H9 (cell line): ENCODE results near the gene SPTAN1. TPM values are rescaled to one million over a fixed set of nuclear protein-coding genes. Genes with fewer than 3 reads are reported as not detected.

Experiments used
- DNase-seq: peaks from one replicate; pipeline ENCODE4 v3.0.0-alpha.2; 2017
- H2AFZ ChIP-seq: one replicate; pipeline ENCODE4 v1.6.1; 2013; ENCODE audit warnings: mild to moderate bottlenecking, low read length, control low read depth, moderate library complexity
- H2AK5ac ChIP-seq: 2 replicates; pipeline ENCODE4 v1.6.1; 2013; ENCODE audit warnings: low read length, control low read depth, mixed read lengths; ENCODE audit not compliant: insufficient read length
- H2BK120ac ChIP-seq: one replicate; pipeline ENCODE4 v1.6.1; 2013; ENCODE audit warnings: low read depth, mild to moderate bottlenecking, low read length, control low read depth, inconsistent platforms; ENCODE audit not compliant: poor library complexity, severe bottlenecking
- H2BK12ac ChIP-seq: 2 replicates; pipeline ENCODE4 v1.6.1; 2013; ENCODE audit warnings: low read length, control low read depth, mixed read lengths, low read depth; ENCODE audit not compliant: insufficient read length
- H2BK15ac ChIP-seq: 2 replicates; pipeline ENCODE4 v1.6.1; 2013; ENCODE audit warnings: low read depth, low read length, control low read depth
- H2BK20ac ChIP-seq: one replicate; pipeline ENCODE4 v1.6.1; 2013; ENCODE audit warnings: low read depth, mild to moderate bottlenecking, low read length, control low read depth, inconsistent platforms; ENCODE audit not compliant: poor library complexity, severe bottlenecking
- H2BK5ac ChIP-seq: 2 replicates; pipeline ENCODE4 v1.6.1; 2013; ENCODE audit warnings: low read length, control low read depth, mixed read lengths; ENCODE audit not compliant: insufficient read length
- H3K14ac ChIP-seq: 2 replicates; pipeline ENCODE4 v1.6.1; 2013; ENCODE audit warnings: low read length, control low read depth; ENCODE audit not compliant: insufficient read depth
- H3K18ac ChIP-seq: 2 replicates; pipeline ENCODE4 v1.6.1; 2013; ENCODE audit warnings: low read depth, mild to moderate bottlenecking, mixed read lengths, low read length, control low read depth; ENCODE audit not compliant: insufficient read length
- H3K23ac ChIP-seq: 2 replicates; pipeline ENCODE4 v1.6.1; 2013; ENCODE audit warnings: low read length, control low read depth, mixed read lengths, low read depth; ENCODE audit not compliant: insufficient read length
- H3K23me2 ChIP-seq: 2 replicates; pipeline ENCODE4 v1.6.1; 2013; ENCODE audit warnings: low read depth, mild to moderate bottlenecking, mixed read lengths, low read length, control low read depth; ENCODE audit not compliant: insufficient read length, poor library complexity, severe bottlenecking
- H3K27ac ChIP-seq: 2 replicates; pipeline ENCODE4 v1.5.1; 2013; ENCODE audit warnings: low read length, control low read depth, mixed read lengths, low read depth; ENCODE audit not compliant: insufficient read length
- H3K27me3 ChIP-seq: 2 replicates; pipeline ENCODE4 v1.6.1; 2013; ENCODE audit warnings: low read length, control low read depth, inconsistent platforms; ENCODE audit not compliant: insufficient read depth
- H3K4ac ChIP-seq: 2 replicates; pipeline ENCODE4 v1.6.1; 2013; ENCODE audit warnings: low read depth, mild to moderate bottlenecking, control low read depth, inconsistent platforms, low read length, moderate library complexity
- H3K4me1 ChIP-seq: 2 replicates; pipeline ENCODE4 v1.6.1; 2013; ENCODE audit warnings: low read length, control low read depth, inconsistent platforms; ENCODE audit not compliant: insufficient read depth
- H3K4me2 ChIP-seq: 2 replicates; pipeline ENCODE4 v1.6.1; 2013; ENCODE audit warnings: low read length, control low read depth, mixed read lengths; ENCODE audit not compliant: insufficient read length, insufficient read depth
- H3K56ac ChIP-seq: 2 replicates; pipeline ENCODE4 v1.6.1; 2013; ENCODE audit warnings: low read depth, mild to moderate bottlenecking, mixed read lengths, low read length, control low read depth; ENCODE audit not compliant: insufficient read length
- H3K79me1 ChIP-seq: 2 replicates; pipeline ENCODE4 v1.6.1; 2013; ENCODE audit warnings: low read depth, mild to moderate bottlenecking, moderate library complexity, low read length, control low read depth, inconsistent platforms; ENCODE audit not compliant: insufficient read depth, poor library complexity, severe bottlenecking
- H3K79me2 ChIP-seq: 2 replicates; pipeline ENCODE4 v1.6.1; 2013; ENCODE audit warnings: low read length, control low read depth, inconsistent platforms; ENCODE audit not compliant: insufficient read depth
- H3K9ac ChIP-seq: 2 replicates; pipeline ENCODE4 v1.6.1; 2013; ENCODE audit warnings: low read length, control low read depth, mixed read lengths; ENCODE audit not compliant: insufficient read length; ENCODE audit errors: extremely low read depth
- H3K9me3 ChIP-seq: one replicate; pipeline ENCODE4 v1.6.1; 2013; ENCODE audit warnings: low read depth, low read length, inconsistent platforms; ENCODE audit not compliant: control insufficient read depth
- H3T11ph ChIP-seq: one replicate; pipeline ENCODE4 v1.6.1; 2013; ENCODE audit warnings: mild to moderate bottlenecking, low read length, control low read depth, inconsistent platforms
- H4K20me1 ChIP-seq: one replicate; pipeline ENCODE4 v1.6.1; 2013; ENCODE audit not compliant: control insufficient read depth, insufficient read length, insufficient read depth
- H4K5ac ChIP-seq: 2 replicates; pipeline ENCODE4 v1.6.1; 2013; ENCODE audit warnings: low read depth, mild to moderate bottlenecking, mixed read lengths, low read length, control low read depth; ENCODE audit not compliant: insufficient read length
- H4K8ac ChIP-seq: replicated peaks from 2 replicates; pipeline ENCODE4 v1.6.1; 2013; ENCODE audit warnings: low read length, control low read depth, mixed read lengths, low read depth; ENCODE audit not compliant: insufficient read length
- H4K91ac ChIP-seq: 2 replicates; pipeline ENCODE4 v1.6.1; 2013; ENCODE audit warnings: low read depth, mild to moderate bottlenecking, moderate library complexity, mixed read lengths, low read length, control low read depth; ENCODE audit not compliant: insufficient read length
- H3K27ac Mint-ChIP-seq, 3 experiments: 2 replicates in 2 of 3; 3 replicates in 1 of 3; pipeline ENCODE4 v1.8.0; 2020 to 2021; ENCODE audit warnings: mixed read lengths in 3 of 3, mild to moderate bottlenecking in 1 of 3, moderate library complexity in 1 of 3
- H3K27me3 Mint-ChIP-seq: 2 replicates; pipeline ENCODE4 v1.8.0; 2021; ENCODE audit warnings: low read depth, mild to moderate bottlenecking, moderate library complexity, mixed read lengths
- H3K36me3 Mint-ChIP-seq, 3 experiments: 2 replicates in 2 of 3; 3 replicates in 1 of 3; pipeline ENCODE4 v1.8.0; 2020 to 2021; ENCODE audit warnings: low read depth in 3 of 3, mixed read lengths in 3 of 3; ENCODE audit not compliant: insufficient read depth in 1 of 3
- H3K4me1 Mint-ChIP-seq, 2 experiments: 2 replicates each; pipeline ENCODE4 v1.8.0; 2020; ENCODE audit warnings: mixed read lengths in 2 of 2
- H3K4me3 Mint-ChIP-seq, 2 experiments: 2 replicates in 1 of 2; 3 replicates in 1 of 2; pipeline ENCODE4 v1.8.0; 2020 to 2021; ENCODE audit warnings: mild to moderate bottlenecking in 2 of 2, mixed read lengths in 2 of 2, moderate library complexity in 1 of 2
- H3K9me3 Mint-ChIP-seq, 2 experiments: 2 replicates in 1 of 2; 3 replicates in 1 of 2; pipeline ENCODE4 v1.8.0; 2020; ENCODE audit warnings: mild to moderate bottlenecking in 2 of 2, mixed read lengths in 2 of 2, moderate library complexity in 1 of 2
- CTCF ChIP-seq: fragments of 200-600 bp; sonication (generic); conservative IDR thresholded peaks from 3 replicates; pipeline ENCODE4 v1.8.0; 2021; ENCODE audit warnings: antibody characterized with exemption, mild to moderate bottlenecking
- WGBS: extraction: QIAGEN DNeasy Blood & Tissue Kit; methylation state at CpG from one replicate; pipeline ENCODE4 v1.1.7; 2013; ENCODE audit warnings: missing lambda C conversion rate, low lambda C conversion rate, mixed read lengths; ENCODE audit not compliant: insufficient read length; ENCODE audit errors: extremely low coverage; 5-methylcytosine and 5-hydroxymethylcytosine counted together
- total RNA-seq: library from RNA; stranded (reverse); gene quantifications from 2 replicates; pipeline ENCODE4 v1.2.1, GENCODE V29; 2021

The SPTAN1 gene
- total RNA-seq, 1 experiment from 2014 or later, result 213 TPM

- Histone ChIP-seq H3K27me3 (no peaks in the 10 kb centered on the region), H3K4me1 (no peaks in the 10 kb centered on the region), H3K27ac (no peak overlapping the region), H4K8ac (no peak overlapping the region), H3K4me2 (no peak overlapping the region), H2BK5ac (no peak overlapping the region), H3K23me2 (peaks cover 5% of the 10 kb centered on the region), H2BK120ac (no peak overlapping the region), H2AK5ac (no peak overlapping the region), H3K14ac (no peak overlapping the region; the same call in 1 of the 2 replicates), H3K79me1 (no peaks in the 10 kb centered on the region), H2AFZ (no peak overlapping the region), H2BK15ac (no peak overlapping the region), H4K91ac (no peak overlapping the region), H2BK20ac (no peak overlapping the region), H4K20me1 (no peaks in the 10 kb centered on the region), H3T11ph (no peak overlapping the region), H3K23ac (no peak overlapping the region), H3K79me2 (no peaks in the 10 kb centered on the region), H3K18ac (no peak overlapping the region), H3K9ac (no peak overlapping the region), H2BK12ac (no peak overlapping the region), H3K4ac (no peak overlapping the region), H4K5ac (no peak overlapping the region), H3K9me3 (no peaks in the 10 kb centered on the region), H3K56ac (no peak overlapping the region)
- no peaks in the 10 kb centered on the region for H3K9me3 Mint-ChIP-seq
- no peak overlapping the region for H3K4me3 Mint-ChIP-seq
- DNase-seq, result peak; percentile 86
- peak; percentile 45; the same call in 2 of the 3 replicates for TF ChIP-seq CTCF
- H3K4me1 Mint-ChIP-seq, result peaks cover 2 to 7% of the 10 kb centered on the region in 2 experiments; a peak in 3 of 4 replicates
- H3K27ac Mint-ChIP-seq, result peak overlapping the region in 2 of 3 experiments; percentile 70 to 88; a peak in 2 of 7 replicates
- H3K27me3 Mint-ChIP-seq, result no peaks in the 10 kb centered on the region
- peaks cover 23 to 61% (median 58%) of the 10 kb centered on the region in 3 experiments for H3K36me3 Mint-ChIP-seq
- WGBS, result no CpG with 5 or more reads among the region's 16 CpGs
Observed at GRCh38 chr9:128636024-128636390, 83.6 kb downstream of the SPTAN1 start.
